H9 (cell line): ENCODE measurements around the gene GBE1. TPM values are rescaled to one million over a fixed set of nuclear protein-coding genes. Genes with fewer than 3 reads are reported as not detected.

Source experiments
- DNase-seq: peaks from one replicate; pipeline ENCODE4 v3.0.0-alpha.2; 2017
- H2AFZ ChIP-seq: one replicate; pipeline ENCODE4 v1.6.1; 2013; ENCODE audit warnings: mild to moderate bottlenecking, low read length, control low read depth, moderate library complexity
- H2AK5ac ChIP-seq: 2 replicates; pipeline ENCODE4 v1.6.1; 2013; ENCODE audit warnings: low read length, control low read depth, mixed read lengths; ENCODE audit not compliant: insufficient read length
- H2BK120ac ChIP-seq: one replicate; pipeline ENCODE4 v1.6.1; 2013; ENCODE audit warnings: low read depth, mild to moderate bottlenecking, low read length, control low read depth, inconsistent platforms; ENCODE audit not compliant: poor library complexity, severe bottlenecking
- H2BK12ac ChIP-seq: 2 replicates; pipeline ENCODE4 v1.6.1; 2013; ENCODE audit warnings: low read length, control low read depth, mixed read lengths, low read depth; ENCODE audit not compliant: insufficient read length
- H2BK15ac ChIP-seq: 2 replicates; pipeline ENCODE4 v1.6.1; 2013; ENCODE audit warnings: low read depth, low read length, control low read depth
- H2BK20ac ChIP-seq: one replicate; pipeline ENCODE4 v1.6.1; 2013; ENCODE audit warnings: low read depth, mild to moderate bottlenecking, low read length, control low read depth, inconsistent platforms; ENCODE audit not compliant: poor library complexity, severe bottlenecking
- H2BK5ac ChIP-seq: 2 replicates; pipeline ENCODE4 v1.6.1; 2013; ENCODE audit warnings: low read length, control low read depth, mixed read lengths; ENCODE audit not compliant: insufficient read length
- H3K14ac ChIP-seq: 2 replicates; pipeline ENCODE4 v1.6.1; 2013; ENCODE audit warnings: low read length, control low read depth; ENCODE audit not compliant: insufficient read depth
- H3K18ac ChIP-seq: 2 replicates; pipeline ENCODE4 v1.6.1; 2013; ENCODE audit warnings: low read depth, mild to moderate bottlenecking, mixed read lengths, low read length, control low read depth; ENCODE audit not compliant: insufficient read length
- H3K23ac ChIP-seq: 2 replicates; pipeline ENCODE4 v1.6.1; 2013; ENCODE audit warnings: low read length, control low read depth, mixed read lengths, low read depth; ENCODE audit not compliant: insufficient read length
- H3K23me2 ChIP-seq: 2 replicates; pipeline ENCODE4 v1.6.1; 2013; ENCODE audit warnings: low read depth, mild to moderate bottlenecking, mixed read lengths, low read length, control low read depth; ENCODE audit not compliant: insufficient read length, poor library complexity, severe bottlenecking
- H3K27ac ChIP-seq: 2 replicates; pipeline ENCODE4 v1.5.1; 2013; ENCODE audit warnings: low read length, control low read depth, mixed read lengths, low read depth; ENCODE audit not compliant: insufficient read length
- H3K27me3 ChIP-seq: 2 replicates; pipeline ENCODE4 v1.6.1; 2013; ENCODE audit warnings: low read length, control low read depth, inconsistent platforms; ENCODE audit not compliant: insufficient read depth
- H3K4ac ChIP-seq: 2 replicates; pipeline ENCODE4 v1.6.1; 2013; ENCODE audit warnings: low read depth, mild to moderate bottlenecking, control low read depth, inconsistent platforms, low read length, moderate library complexity
- H3K4me1 ChIP-seq: 2 replicates; pipeline ENCODE4 v1.6.1; 2013; ENCODE audit warnings: low read length, control low read depth, inconsistent platforms; ENCODE audit not compliant: insufficient read depth
- H3K4me2 ChIP-seq: 2 replicates; pipeline ENCODE4 v1.6.1; 2013; ENCODE audit warnings: low read length, control low read depth, mixed read lengths; ENCODE audit not compliant: insufficient read length, insufficient read depth
- H3K56ac ChIP-seq: 2 replicates; pipeline ENCODE4 v1.6.1; 2013; ENCODE audit warnings: low read depth, mild to moderate bottlenecking, mixed read lengths, low read length, control low read depth; ENCODE audit not compliant: insufficient read length
- H3K79me1 ChIP-seq: 2 replicates; pipeline ENCODE4 v1.6.1; 2013; ENCODE audit warnings: low read depth, mild to moderate bottlenecking, moderate library complexity, low read length, control low read depth, inconsistent platforms; ENCODE audit not compliant: insufficient read depth, poor library complexity, severe bottlenecking
- H3K79me2 ChIP-seq: 2 replicates; pipeline ENCODE4 v1.6.1; 2013; ENCODE audit warnings: low read length, control low read depth, inconsistent platforms; ENCODE audit not compliant: insufficient read depth
- H3K9ac ChIP-seq: 2 replicates; pipeline ENCODE4 v1.6.1; 2013; ENCODE audit warnings: low read length, control low read depth, mixed read lengths; ENCODE audit not compliant: insufficient read length; ENCODE audit errors: extremely low read depth
- H3K9me3 ChIP-seq: one replicate; pipeline ENCODE4 v1.6.1; 2013; ENCODE audit warnings: low read depth, low read length, inconsistent platforms; ENCODE audit not compliant: control insufficient read depth
- H3T11ph ChIP-seq: one replicate; pipeline ENCODE4 v1.6.1; 2013; ENCODE audit warnings: mild to moderate bottlenecking, low read length, control low read depth, inconsistent platforms
- H4K20me1 ChIP-seq: one replicate; pipeline ENCODE4 v1.6.1; 2013; ENCODE audit not compliant: control insufficient read depth, insufficient read length, insufficient read depth
- H4K5ac ChIP-seq: 2 replicates; pipeline ENCODE4 v1.6.1; 2013; ENCODE audit warnings: low read depth, mild to moderate bottlenecking, mixed read lengths, low read length, control low read depth; ENCODE audit not compliant: insufficient read length
- H4K8ac ChIP-seq: replicated peaks from 2 replicates; pipeline ENCODE4 v1.6.1; 2013; ENCODE audit warnings: low read length, control low read depth, mixed read lengths, low read depth; ENCODE audit not compliant: insufficient read length
- H4K91ac ChIP-seq: 2 replicates; pipeline ENCODE4 v1.6.1; 2013; ENCODE audit warnings: low read depth, mild to moderate bottlenecking, moderate library complexity, mixed read lengths, low read length, control low read depth; ENCODE audit not compliant: insufficient read length
- H3K27ac Mint-ChIP-seq, 3 experiments: 2 replicates in 2 of 3; 3 replicates in 1 of 3; pipeline ENCODE4 v1.8.0; 2020 to 2021; ENCODE audit warnings: mixed read lengths in 3 of 3, mild to moderate bottlenecking in 1 of 3, moderate library complexity in 1 of 3
- H3K27me3 Mint-ChIP-seq: 2 replicates; pipeline ENCODE4 v1.8.0; 2021; ENCODE audit warnings: low read depth, mild to moderate bottlenecking, moderate library complexity, mixed read lengths
- H3K36me3 Mint-ChIP-seq, 3 experiments: 2 replicates in 2 of 3; 3 replicates in 1 of 3; pipeline ENCODE4 v1.8.0; 2020 to 2021; ENCODE audit warnings: low read depth in 3 of 3, mixed read lengths in 3 of 3; ENCODE audit not compliant: insufficient read depth in 1 of 3
- H3K4me1 Mint-ChIP-seq, 2 experiments: 2 replicates each; pipeline ENCODE4 v1.8.0; 2020; ENCODE audit warnings: mixed read lengths in 2 of 2
- H3K4me3 Mint-ChIP-seq, 2 experiments: 2 replicates in 1 of 2; 3 replicates in 1 of 2; pipeline ENCODE4 v1.8.0; 2020 to 2021; ENCODE audit warnings: mild to moderate bottlenecking in 2 of 2, mixed read lengths in 2 of 2, moderate library complexity in 1 of 2
- H3K9me3 Mint-ChIP-seq, 2 experiments: 2 replicates in 1 of 2; 3 replicates in 1 of 2; pipeline ENCODE4 v1.8.0; 2020; ENCODE audit warnings: mild to moderate bottlenecking in 2 of 2, mixed read lengths in 2 of 2, moderate library complexity in 1 of 2
- WGBS: extraction: QIAGEN DNeasy Blood & Tissue Kit; methylation state at CpG from one replicate; pipeline ENCODE4 v1.1.7; 2013; ENCODE audit warnings: missing lambda C conversion rate, low lambda C conversion rate, mixed read lengths; ENCODE audit not compliant: insufficient read length; ENCODE audit errors: extremely low coverage; 5-methylcytosine and 5-hydroxymethylcytosine counted together
- total RNA-seq: library from RNA; stranded (reverse); gene quantifications from 2 replicates; pipeline ENCODE4 v1.2.1, GENCODE V29; 2021
- TF ChIP-seq, protein P1 (sequence below): fragments of 200-600 bp; sonication (generic); conservative IDR thresholded peaks from 3 replicates; pipeline ENCODE4 v1.8.0; 2021; ENCODE audit warnings: antibody characterized with exemption, mild to moderate bottlenecking

GBE1 gene
- total RNA-seq, 1 experiment from 2014 or later: 13.8 TPM

- Histone ChIP-seq H3T11ph (no peak overlapping the region), H3K9ac (no peak overlapping the region), H4K8ac (no peak overlapping the region), H4K5ac (no peak overlapping the region), H3K56ac (no peak overlapping the region), H3K9me3 (no peaks in the 10 kb centered on the region), H3K27ac (no peak overlapping the region), H3K18ac (no peak overlapping the region), H4K20me1 (no peaks in the 10 kb centered on the region), H2BK5ac (no peak overlapping the region), H2AK5ac (no peak overlapping the region), H3K4me2 (no peak overlapping the region), H3K23me2 (no peaks in the 10 kb centered on the region), H3K4ac (no peak overlapping the region), H2BK12ac (no peak overlapping the region), H3K27me3 (no peaks in the 10 kb centered on the region), H3K4me1 (no peaks in the 10 kb centered on the region), H2BK120ac (no peak overlapping the region), H3K14ac (no peak overlapping the region), H2AFZ (no peak overlapping the region), H3K23ac (no peak overlapping the region), H3K79me1 (no peaks in the 10 kb centered on the region), H4K91ac (no peak overlapping the region), H2BK15ac (no peak overlapping the region), H3K79me2 (no peaks in the 10 kb centered on the region), H2BK20ac (no peak overlapping the region)
- H3K4me3 Mint-ChIP-seq: no peak overlapping the region
- H3K9me3 Mint-ChIP-seq: no peaks in the 10 kb centered on the region
- WGBS: no CpG with 5 or more reads among the region's 1 CpG
- TF ChIP-seq, protein P1, sequence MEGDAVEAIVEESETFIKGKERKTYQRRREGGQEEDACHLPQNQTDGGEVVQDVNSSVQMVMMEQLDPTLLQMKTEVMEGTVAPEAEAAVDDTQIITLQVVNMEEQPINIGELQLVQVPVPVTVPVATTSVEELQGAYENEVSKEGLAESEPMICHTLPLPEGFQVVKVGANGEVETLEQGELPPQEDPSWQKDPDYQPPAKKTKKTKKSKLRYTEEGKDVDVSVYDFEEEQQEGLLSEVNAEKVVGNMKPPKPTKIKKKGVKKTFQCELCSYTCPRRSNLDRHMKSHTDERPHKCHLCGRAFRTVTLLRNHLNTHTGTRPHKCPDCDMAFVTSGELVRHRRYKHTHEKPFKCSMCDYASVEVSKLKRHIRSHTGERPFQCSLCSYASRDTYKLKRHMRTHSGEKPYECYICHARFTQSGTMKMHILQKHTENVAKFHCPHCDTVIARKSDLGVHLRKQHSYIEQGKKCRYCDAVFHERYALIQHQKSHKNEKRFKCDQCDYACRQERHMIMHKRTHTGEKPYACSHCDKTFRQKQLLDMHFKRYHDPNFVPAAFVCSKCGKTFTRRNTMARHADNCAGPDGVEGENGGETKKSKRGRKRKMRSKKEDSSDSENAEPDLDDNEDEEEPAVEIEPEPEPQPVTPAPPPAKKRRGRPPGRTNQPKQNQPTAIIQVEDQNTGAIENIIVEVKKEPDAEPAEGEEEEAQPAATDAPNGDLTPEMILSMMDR: no peak
- H3K36me3 Mint-ChIP-seq: no peaks in the 10 kb centered on the region; a peak in 1 of 7 replicates
- no peak for DNase-seq
- H3K4me1 Mint-ChIP-seq: no peaks in the 10 kb centered on the region
- H3K27me3 Mint-ChIP-seq: no peaks in the 10 kb centered on the region
- H3K27ac Mint-ChIP-seq: no peak overlapping the region
These were observed 189.2 kb downstream of the GBE1 start for GRCh38 chr3:81572201-81572756.
